Muscle layer of duodenum (tissue), 2 donors: Measurements from ENCODE around the gene CLMN.
"Not testable (repeated sequence)": the region's sequence is repeated elsewhere in the genome, so short reads cannot be mapped to it uniquely, and the experiment has no call there.

Experiments
- H3K27ac ChIP-seq: one replicate; pipeline ENCODE4 v1.7.0; 2013; ENCODE audit warnings: mild to moderate bottlenecking, low read length
- H3K27me3 ChIP-seq: one replicate; pipeline ENCODE4 v1.7.0; 2013; ENCODE audit warnings: low read depth, mild to moderate bottlenecking, control low read depth, low read length
- H3K36me3 ChIP-seq, 2 donors: one replicate each; pipeline ENCODE4 v1.7.0; 2013; ENCODE audit warnings: low read length in 2 of 2, control low read depth in 1 of 2, mild to moderate bottlenecking in 1 of 2; ENCODE audit not compliant: insufficient read depth in 2 of 2, control insufficient read depth in 1 of 2
- H3K4me1 ChIP-seq, 2 donors: one replicate each; pipeline ENCODE4 v1.7.0; 2013; ENCODE audit warnings: low read length in 2 of 2, mild to moderate bottlenecking in 2 of 2, control low read depth in 1 of 2, moderate library complexity in 1 of 2; ENCODE audit not compliant: insufficient read depth in 2 of 2, control insufficient read depth in 1 of 2
- H3K4me3 ChIP-seq, 2 donors: one replicate each; pipeline ENCODE4 v1.7.0; 2013; ENCODE audit warnings: low read length in 2 of 2, low read depth in 1 of 2, mild to moderate bottlenecking in 1 of 2
- H3K9me3 ChIP-seq, 2 donors: one replicate each; pipeline ENCODE4 v1.7.0; 2013; ENCODE audit warnings: low read length in 2 of 2, control low read depth in 1 of 2, mild to moderate bottlenecking in 1 of 2; ENCODE audit not compliant: control insufficient read depth in 1 of 2
- donor health status: healthy.

Gene CLMN

GRCh38 chr14:95290871-95291431 is 28.8 kb downstream of the CLMN start:
- no peaks in the 10 kb centered on the region for H3K36me3 ChIP-seq
- peaks cover 7 to 14% of the 10 kb centered on the region in 2 donors for H3K4me1 ChIP-seq
- peaks cover 0 to 6% of the 10 kb centered on the region in 2 donors for H3K9me3 ChIP-seq
- H3K4me3 ChIP-seq, result no peak overlapping the region
- H3K27ac ChIP-seq, result peak overlapping the region; percentile 49
- no peaks in the 10 kb centered on the region for H3K27me3 ChIP-seq

- Histone ChIP-seq H3K27ac (no peak overlapping the region), H3K27me3 (no peaks in the 10 kb centered on the region), H3K4me3 (no peak overlapping the region), H3K9me3 (no peaks in the 10 kb centered on the region), H3K36me3 (no peaks in the 10 kb centered on the region), H3K4me1 (peaks cover 7 to 14% of the 10 kb centered on the region in 2 donors)
Observed at GRCh38 chr14:95290021-95290420, 29.7 kb downstream of the CLMN start.

GRCh38 chr14:95289323-95290010 is 30.2 kb downstream of the CLMN start:
- Histone ChIP-seq H3K27me3 (no peaks in the 10 kb centered on the region), H3K9me3 (no peaks in the 10 kb centered on the region), H3K4me1 (peaks cover 7 to 14% of the 10 kb centered on the region in 2 donors), H3K27ac (no peak overlapping the region), H3K4me3 (no peak overlapping the region), H3K36me3 (no peaks in the 10 kb centered on the region)

- Histone ChIP-seq H3K27me3 (no peaks in the 10 kb centered on the region), H3K27ac (no peak overlapping the region), H3K4me3 (no peak overlapping the region), H3K9me3 (no peaks in the 10 kb centered on the region), H3K4me1 (peaks cover 7 to 14% of the 10 kb centered on the region in 2 donors), H3K36me3 (no peaks in the 10 kb centered on the region)
Observed at GRCh38 chr14:95288672-95289322, 30.9 kb downstream of the CLMN start.

- peaks cover 7 to 18% of the 10 kb centered on the region in 2 donors for H3K4me1 ChIP-seq
- H3K36me3 ChIP-seq, result no peaks in the 10 kb centered on the region
- H3K27ac ChIP-seq, result no peak overlapping the region
- no peaks in the 10 kb centered on the region for H3K9me3 ChIP-seq
- H3K4me3 ChIP-seq, result no peak overlapping the region
- H3K27me3 ChIP-seq, result no peaks in the 10 kb centered on the region
Observed at GRCh38 chr14:95287176-95287754, 32.4 kb downstream of the CLMN start.

GRCh38 chr14:95286645-95287044 is 33.1 kb downstream of the CLMN start:
- no peaks in the 10 kb centered on the region for H3K27me3 ChIP-seq
- no peak overlapping the region for H3K4me3 ChIP-seq
- peaks cover 3 to 20% of the 10 kb centered on the region in 2 donors for H3K4me1 ChIP-seq
- no peaks in the 10 kb centered on the region for H3K36me3 ChIP-seq
- no peak overlapping the region for H3K27ac ChIP-seq
- H3K9me3 ChIP-seq, result no peaks in the 10 kb centered on the region

GRCh38 chr14:95285566-95285965 is 34.1 kb downstream of the CLMN start:
- Histone ChIP-seq H3K4me1 (peaks cover 0 to 9% of the 10 kb centered on the region in 2 donors), H3K27ac (no peak overlapping the region), H3K27me3 (no peaks in the 10 kb centered on the region), H3K4me3 (no peak overlapping the region), H3K36me3 (no peaks in the 10 kb centered on the region), H3K9me3 (no peaks in the 10 kb centered on the region)

GRCh38 chr14:95283802-95284201 is 35.9 kb downstream of the CLMN start:
- not testable (repeated sequence) for H3K27ac ChIP-seq, H3K36me3 ChIP-seq, H3K4me3 ChIP-seq, H3K9me3 ChIP-seq, H3K4me1 ChIP-seq, H3K27me3 ChIP-seq

GRCh38 chr14:95282986-95283380 is 36.7 kb downstream of the CLMN start:
- not testable (repeated sequence) for H3K27me3 ChIP-seq, H3K4me1 ChIP-seq, H3K9me3 ChIP-seq, H3K27ac ChIP-seq, H3K4me3 ChIP-seq, H3K36me3 ChIP-seq

- Histone ChIP-seq H3K9me3 (no peaks in the 10 kb centered on the region), H3K27me3 (no peaks in the 10 kb centered on the region), H3K4me3 (no peak overlapping the region), H3K4me1 (peaks cover 0 to 5% of the 10 kb centered on the region in 2 donors), H3K27ac (no peak overlapping the region), H3K36me3 (no peaks in the 10 kb centered on the region)
Observed at GRCh38 chr14:95282354-95282985, 37.2 kb downstream of the CLMN start.

GRCh38 chr14:95281560-95282176 is 38.0 kb downstream of the CLMN start:
- Histone ChIP-seq H3K36me3 (no peaks in the 10 kb centered on the region), H3K4me1 (peaks cover 0 to 5% of the 10 kb centered on the region in 2 donors), H3K4me3 (no peak overlapping the region), H3K9me3 (no peaks in the 10 kb centered on the region), H3K27me3 (no peaks in the 10 kb centered on the region), H3K27ac (no peak overlapping the region)
